Measurements from ENCODE around the gene SLIT3.

DNA sequence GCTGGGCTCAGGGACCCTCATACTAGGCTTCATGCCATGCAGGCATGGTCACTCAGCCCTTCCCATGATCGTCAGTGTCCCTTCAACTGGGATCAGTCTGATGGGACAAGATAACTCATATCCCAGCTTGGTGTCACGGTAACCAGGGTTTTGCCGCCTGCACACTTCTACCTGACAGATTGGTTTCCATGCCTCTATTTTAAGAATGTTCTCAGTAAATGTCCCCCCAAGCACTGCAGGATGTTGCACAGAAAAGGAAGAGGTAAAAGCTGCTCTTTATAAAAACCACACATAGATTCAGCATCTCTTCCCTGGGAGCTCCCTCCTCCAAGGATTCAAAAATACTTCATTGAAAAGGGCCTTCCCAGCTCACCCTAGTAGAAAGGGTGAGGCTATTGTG, 56.1 kb downstream of the SLIT3 start:
- TF ChIP-seq GATA3 (IDR thresholded peaks at IDR 0.05; ENCODE audit: low read depth, low read length): no peak
- no peak for TF ChIP-seq GATA2 (IDR thresholded peaks at IDR 0.05; ENCODE audit: low read depth, low read length)

All from SH-SY5Y (cell line).